IgD-negative memory B cell (primary cell): ENCODE data around the gene RASIP1. TPM values are rescaled to one million over a fixed set of nuclear protein-coding genes. Genes with fewer than 3 reads are reported as not detected.
"Not testable (repeated sequence)": the region's sequence is repeated elsewhere in the genome, so short reads cannot be mapped to it uniquely, and the experiment has no call there.

ENCODE experiments used
- H3K27ac Mint-ChIP-seq, 3 donors: one replicate each; pipeline ENCODE4 v1.8.0; 2020 to 2022; ENCODE audit warnings: mild to moderate bottlenecking in 3 of 3, mixed read lengths in 3 of 3, moderate library complexity in 1 of 3
- H3K27me3 Mint-ChIP-seq: one replicate; pipeline ENCODE4 v1.8.0; 2021; ENCODE audit warnings: mixed read lengths
- H3K36me3 Mint-ChIP-seq: one replicate; pipeline ENCODE4 v1.8.0; 2020; ENCODE audit warnings: mild to moderate bottlenecking, mixed read lengths
- H3K4me1 Mint-ChIP-seq, 3 donors: one replicate each; pipeline ENCODE4 v1.8.0; 2020 to 2022; ENCODE audit warnings: mixed read lengths in 3 of 3, mild to moderate bottlenecking in 1 of 3
- H3K4me3 Mint-ChIP-seq, 4 donors: one replicate each; pipeline ENCODE4 v1.8.0; 2020 to 2022; ENCODE audit warnings: mild to moderate bottlenecking in 4 of 4, mixed read lengths in 4 of 4, moderate library complexity in 3 of 4
- H3K9me3 Mint-ChIP-seq, 3 donors: one replicate each; pipeline ENCODE4 v1.8.0; 2020 to 2021; ENCODE audit warnings: mixed read lengths in 3 of 3, mild to moderate bottlenecking in 1 of 3
- polyA plus RNA-seq: library from polyadenylated mRNA; unstranded; fragments of 300-500 nt; fragmentation: Illumina TruSeq; gene quantifications from one replicate; pipeline ENCODE4 v1.2.3, GENCODE V29; 2021

The RASIP1 gene
- polyA plus RNA-seq, 1 donor from 2014 or later: 0.26 TPM

DNA sequence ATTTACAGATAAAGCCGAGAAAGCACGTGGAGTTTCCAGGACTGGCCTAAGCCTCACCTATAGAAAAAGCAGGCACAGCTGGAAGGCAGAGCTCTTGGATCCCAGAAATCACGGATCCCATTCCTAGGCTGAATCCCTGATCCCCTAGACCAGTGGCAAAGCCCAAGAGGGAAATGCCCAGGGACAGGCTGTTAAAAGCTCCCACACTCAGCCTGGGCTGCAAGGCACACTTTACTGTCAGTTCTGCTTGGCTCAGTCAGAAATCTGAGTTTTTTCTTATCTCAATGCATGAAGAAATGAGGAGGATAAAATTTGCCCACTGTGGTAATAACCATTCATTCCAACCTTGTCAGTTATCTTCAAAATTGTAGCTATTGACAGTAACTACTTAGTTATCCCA, 52.6 kb downstream of the RASIP1 start:
- Mint-ChIP-seq H3K36me3 (no peaks in the 10 kb centered on the region), H3K4me3 (no peak overlapping the region), H3K27ac (no peak overlapping the region), H3K4me1 (no peaks in the 10 kb centered on the region), H3K9me3 (no peaks in the 10 kb centered on the region), H3K27me3 (peaks cover 2% of the 10 kb centered on the region)

DNA sequence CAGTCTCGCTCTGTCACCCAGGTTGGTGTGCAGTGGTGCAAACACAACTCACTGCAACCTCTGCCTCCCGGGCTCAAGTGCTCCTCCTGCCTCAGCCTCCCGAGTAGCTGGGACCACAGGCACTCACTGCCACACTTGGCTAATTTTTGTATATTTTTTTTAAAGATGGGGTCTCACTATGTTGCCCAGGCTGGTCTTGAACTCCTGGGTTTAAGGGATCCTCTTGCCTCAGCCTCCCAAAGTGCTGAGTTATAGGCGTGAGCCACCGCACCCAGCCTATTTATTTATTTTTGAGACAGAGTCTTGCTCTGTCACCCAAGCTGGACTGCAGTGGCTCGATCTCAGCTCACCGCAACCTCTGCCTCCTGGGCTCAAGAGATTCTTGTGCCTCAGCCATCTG, 53.8 kb downstream of the RASIP1 start:
- not testable (repeated sequence) for H3K9me3 Mint-ChIP-seq, H3K27ac Mint-ChIP-seq, H3K4me3 Mint-ChIP-seq, H3K36me3 Mint-ChIP-seq, H3K4me1 Mint-ChIP-seq, H3K27me3 Mint-ChIP-seq

- H3K4me1 Mint-ChIP-seq: no peaks in the 10 kb centered on the region
- no peaks in the 10 kb centered on the region for H3K9me3 Mint-ChIP-seq
- H3K36me3 Mint-ChIP-seq: peaks cover 1% of the 10 kb centered on the region
- no peak overlapping the region for H3K4me3 Mint-ChIP-seq
- peaks cover 2% of the 10 kb centered on the region for H3K27me3 Mint-ChIP-seq
- H3K27ac Mint-ChIP-seq: no peak overlapping the region
Observed at GRCh38 chr19:48686088-48686487, 54.3 kb downstream of the RASIP1 start.

- Mint-ChIP-seq H3K9me3 (no peaks in the 10 kb centered on the region), H3K27me3 (peaks cover 2% of the 10 kb centered on the region), H3K4me1 (no peaks in the 10 kb centered on the region), H3K4me3 (no peak overlapping the region), H3K27ac (no peak overlapping the region), H3K36me3 (peaks cover 1% of the 10 kb centered on the region)
Observed at GRCh38 chr19:48685583-48685982, 54.8 kb downstream of the RASIP1 start.

DNA sequence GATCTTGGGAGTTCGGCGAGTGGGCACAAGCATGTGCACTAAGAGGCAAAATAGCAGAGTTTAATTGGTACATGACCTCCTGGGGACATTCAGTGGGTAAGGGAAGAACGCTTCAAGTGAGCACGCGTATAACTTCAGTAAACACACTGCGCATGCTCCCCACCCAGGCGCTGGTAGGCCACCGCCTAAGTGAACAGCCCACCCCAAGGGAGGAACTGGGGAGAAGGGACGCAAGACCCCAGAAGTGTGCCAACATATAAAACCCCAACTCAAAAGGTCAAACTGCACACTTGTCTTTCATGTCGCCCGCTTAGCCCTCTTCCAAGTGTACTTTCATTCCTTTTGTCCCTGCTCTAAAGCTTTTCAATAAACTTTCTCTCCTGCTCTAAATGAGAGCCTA, 57.1 kb downstream of the RASIP1 start:
- Mint-ChIP-seq H3K27me3 (peaks cover 2% of the 10 kb centered on the region), H3K9me3 (no peaks in the 10 kb centered on the region), H3K27ac (no peak overlapping the region), H3K4me1 (no peaks in the 10 kb centered on the region), H3K4me3 (no peak overlapping the region), H3K36me3 (peaks cover 1% of the 10 kb centered on the region)

DNA sequence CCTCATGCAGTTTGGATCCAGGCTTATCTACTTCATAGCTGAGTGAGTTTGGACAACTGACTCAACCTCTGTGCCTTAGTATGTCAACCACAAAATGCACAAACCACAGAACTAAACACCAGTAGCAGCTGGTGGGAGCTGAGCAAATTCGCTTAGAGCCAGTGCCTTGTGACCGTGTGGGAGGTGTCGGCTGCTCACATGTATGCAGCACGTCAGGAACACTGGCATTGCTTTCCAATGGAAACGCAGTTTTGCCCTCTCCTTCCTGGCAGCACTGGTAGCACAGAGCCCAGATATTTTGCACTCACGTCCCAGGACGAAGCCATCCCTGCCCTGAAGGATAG, 59.3 kb downstream of the RASIP1 start:
- Mint-ChIP-seq H3K4me1 (no peaks in the 10 kb centered on the region), H3K4me3 (no peak overlapping the region), H3K27ac (no peak overlapping the region), H3K36me3 (peaks cover 1% of the 10 kb centered on the region), H3K27me3 (peaks cover 2% of the 10 kb centered on the region), H3K9me3 (no peaks in the 10 kb centered on the region)

- Mint-ChIP-seq H3K4me3 (no peak overlapping the region), H3K27me3 (peaks cover 2% of the 10 kb centered on the region), H3K9me3 (no peaks in the 10 kb centered on the region), H3K36me3 (peaks cover 1% of the 10 kb centered on the region), H3K4me1 (peaks cover 0 to under 1% (median 0%) of the 10 kb centered on the region in 3 donors), H3K27ac (no peak overlapping the region)
Observed at GRCh38 chr19:48680436-48681126, 59.8 kb downstream of the RASIP1 start.

DNA sequence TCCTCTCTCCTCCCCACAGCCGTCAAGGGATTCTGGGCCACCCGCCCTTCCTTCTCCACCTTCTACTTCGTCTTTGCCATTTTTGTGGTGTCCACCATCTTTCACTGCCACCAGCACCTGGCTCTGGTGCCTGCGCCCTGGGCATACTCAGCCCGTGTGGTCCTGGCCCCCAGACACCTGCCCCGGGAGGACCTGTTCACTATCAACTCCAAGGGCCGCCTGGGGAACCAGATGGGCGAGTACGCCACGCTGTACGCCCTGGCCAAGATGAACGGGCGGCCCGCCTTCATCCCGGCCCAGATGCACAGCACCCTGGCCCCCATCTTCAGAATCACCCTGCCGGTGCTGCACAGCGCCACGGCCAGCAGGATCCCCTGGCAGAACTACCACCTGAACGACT, 60.4 kb downstream of the RASIP1 start:
- not testable (repeated sequence) for H3K36me3 Mint-ChIP-seq, H3K27ac Mint-ChIP-seq, H3K4me3 Mint-ChIP-seq, H3K4me1 Mint-ChIP-seq, H3K27me3 Mint-ChIP-seq, H3K9me3 Mint-ChIP-seq

GRCh38 chr19:48678201-48678600, 62.2 kb downstream of the RASIP1 start:
- peaks cover 1% of the 10 kb centered on the region for H3K27me3 Mint-ChIP-seq
- peaks cover 5 to 6% (median 5%) of the 10 kb centered on the region in 3 donors for H3K4me1 Mint-ChIP-seq
- no peaks in the 10 kb centered on the region for H3K9me3 Mint-ChIP-seq
- H3K27ac Mint-ChIP-seq: no peak overlapping the region
- peaks cover 1% of the 10 kb centered on the region for H3K36me3 Mint-ChIP-seq
- H3K4me3 Mint-ChIP-seq: no peak overlapping the region

GRCh38 chr19:48676887-48677286, 63.5 kb downstream of the RASIP1 start:
- Mint-ChIP-seq H3K9me3 (no peaks in the 10 kb centered on the region), H3K27me3 (no peaks in the 10 kb centered on the region), H3K4me3 (peak overlapping the region in 1 of 4 donors; percentile 57), H3K27ac (no peak overlapping the region), H3K36me3 (peaks cover 1% of the 10 kb centered on the region), H3K4me1 (peaks cover 5 to 6% (median 5%) of the 10 kb centered on the region in 3 donors)

DNA sequence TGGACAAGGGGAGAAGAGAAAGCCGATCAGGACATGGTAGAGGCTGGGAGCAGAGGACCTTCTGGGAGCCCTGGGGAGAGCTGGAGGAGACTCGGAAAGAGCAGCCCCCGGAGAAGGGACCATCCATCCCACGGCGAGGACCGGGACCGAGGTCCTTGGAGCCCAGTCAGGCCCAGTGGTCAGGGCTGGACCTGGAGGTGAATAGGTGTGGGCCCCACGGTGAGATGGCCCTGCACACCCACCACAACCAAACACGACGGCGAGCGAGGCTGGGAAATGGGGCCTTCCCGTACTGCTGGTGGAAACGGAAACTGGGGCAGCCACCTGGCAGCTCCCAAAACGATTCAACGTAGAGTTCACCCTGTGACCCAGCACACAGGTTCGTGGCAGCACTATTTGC, 63.9 kb downstream of the RASIP1 start:
- Mint-ChIP-seq H3K36me3 (no peaks in the 10 kb centered on the region), H3K9me3 (no peaks in the 10 kb centered on the region), H3K4me1 (peaks cover 5 to 6% (median 5%) of the 10 kb centered on the region in 3 donors), H3K4me3 (no peak overlapping the region), H3K27ac (peak overlapping the region in 1 of 3 donors; percentile 35), H3K27me3 (no peaks in the 10 kb centered on the region)

- Mint-ChIP-seq H3K9me3 (no peaks in the 10 kb centered on the region), H3K27ac (peak overlapping the region in 1 of 3 donors; percentile 64), H3K4me1 (peaks cover 5 to 6% (median 5%) of the 10 kb centered on the region in 3 donors), H3K27me3 (no peaks in the 10 kb centered on the region), H3K36me3 (no peaks in the 10 kb centered on the region), H3K4me3 (no peak overlapping the region)
Observed at GRCh38 chr19:48674921-48675824, 65.2 kb downstream of the RASIP1 start.

DNA sequence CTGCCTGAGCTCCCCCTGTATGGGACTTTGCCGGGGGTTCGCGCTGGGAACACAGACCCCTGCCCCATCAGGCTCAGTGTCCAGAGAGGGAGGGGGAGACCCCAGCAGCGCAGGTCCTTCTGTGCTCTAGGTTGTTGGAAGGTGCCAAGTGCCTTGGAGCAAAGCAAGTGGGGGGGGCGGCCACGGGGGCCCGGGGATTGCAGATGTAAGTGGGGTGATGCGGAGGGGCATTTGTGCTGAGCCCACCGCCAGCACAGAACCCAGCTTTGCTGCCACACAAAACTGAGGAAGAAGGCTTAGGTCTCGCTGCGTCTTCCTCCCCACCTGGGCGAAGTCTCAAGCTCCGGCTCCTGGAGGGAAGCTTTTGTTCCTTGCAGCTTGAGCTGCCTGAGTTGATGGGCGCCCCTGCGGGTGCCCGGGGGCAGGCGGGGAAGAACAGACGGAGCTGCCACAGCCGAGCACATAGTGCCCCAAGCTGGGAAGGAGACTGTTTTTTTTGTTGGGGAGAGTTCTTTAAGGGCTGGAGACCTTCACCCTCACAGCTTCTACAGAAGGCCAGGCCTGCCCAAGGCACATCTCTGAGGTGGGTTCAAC, 66.1 kb downstream of the RASIP1 start:
- H3K4me3 Mint-ChIP-seq: no peak overlapping the region
- H3K4me1 Mint-ChIP-seq: peaks cover 5 to 6% (median 5%) of the 10 kb centered on the region in 3 donors
- H3K27me3 Mint-ChIP-seq: no peaks in the 10 kb centered on the region
- peak overlapping the region in 1 of 3 donors; percentile 64 for H3K27ac Mint-ChIP-seq
- H3K36me3 Mint-ChIP-seq: no peaks in the 10 kb centered on the region
- H3K9me3 Mint-ChIP-seq: no peaks in the 10 kb centered on the region

DNA sequence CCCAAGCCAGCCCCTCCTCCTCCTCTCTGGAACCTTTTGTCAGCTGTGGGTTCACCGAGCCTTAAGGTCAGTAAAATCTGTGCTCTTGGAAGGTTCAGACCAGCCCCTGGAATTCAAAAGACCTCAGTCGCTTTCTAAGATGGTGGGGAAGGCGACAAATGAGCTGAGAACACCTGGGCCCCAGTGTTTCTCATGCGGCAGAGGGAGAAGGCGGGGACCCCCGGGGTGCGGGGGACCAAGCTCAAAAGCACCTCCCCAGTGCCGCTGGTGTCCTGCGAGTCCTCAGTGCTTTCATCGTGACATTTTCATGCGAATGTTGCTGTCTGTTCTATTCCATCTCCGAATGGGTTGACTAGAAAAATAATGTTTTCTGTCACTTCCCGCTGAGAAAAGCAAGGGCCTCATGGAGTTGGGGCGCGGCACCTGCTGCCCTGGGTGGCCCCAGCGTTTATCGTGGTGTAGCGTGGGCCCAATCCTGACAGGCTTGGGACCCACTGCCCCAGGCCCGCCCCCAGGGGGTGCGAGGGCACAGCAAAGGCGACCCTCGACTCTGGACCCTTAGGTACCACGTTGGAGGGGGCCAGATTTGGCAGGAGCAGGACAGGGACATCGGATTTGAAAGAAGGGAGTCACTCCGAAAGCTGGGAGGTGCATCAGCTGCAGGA, 66.8 kb downstream of the RASIP1 start:
- Mint-ChIP-seq H3K36me3 (no peaks in the 10 kb centered on the region), H3K4me1 (peaks cover 5 to 6% (median 5%) of the 10 kb centered on the region in 3 donors), H3K27ac (no peak overlapping the region), H3K4me3 (no peak overlapping the region), H3K9me3 (no peaks in the 10 kb centered on the region), H3K27me3 (no peaks in the 10 kb centered on the region)

- Mint-ChIP-seq H3K4me1 (peaks cover 5 to 6% (median 5%) of the 10 kb centered on the region in 3 donors), H3K27me3 (no peaks in the 10 kb centered on the region), H3K27ac (no peak within 1 kb of the TSS), H3K36me3 (no peaks in the 10 kb centered on the region), H3K9me3 (no peaks in the 10 kb centered on the region), H3K4me3 (no peak within 1 kb of the TSS)
Observed at GRCh38 chr19:48672994-48673393, 67.4 kb downstream of the RASIP1 start, which contains the start of gene NTN5. Gene NTN5, minus strand, starts transcription at chr19:48673017. Its CDS starts 2,031 bp downstream, at chr19:48670986.
